ENCODE data around the gene SELENOO. TPM values are rescaled to one million over a fixed set of nuclear protein-coding genes. Genes with fewer than 3 reads are reported as not detected.

The SELENOO gene
- total RNA-seq, 1 donor from 2014 or later: 15.0 TPM

- no peak overlapping the region for H3K4me3 ChIP-seq
- H3K27ac ChIP-seq (replicated peaks): no peak overlapping the region
- peaks cover 64% of the 10 kb centered on the region for H3K4me1 ChIP-seq
- TF ChIP-seq CTCF (IDR thresholded peaks at IDR 0.05; ENCODE audit: borderline replicate concordance): no peak
- H3K9me3 ChIP-seq (replicated peaks): no peaks in the 10 kb centered on the region
- H3K27me3 ChIP-seq (ENCODE audit: low read depth): no peaks in the 10 kb centered on the region
- H3K36me3 ChIP-seq: peaks cover 18% of the 10 kb centered on the region
- DNase-seq: no peak
- intact Hi-C loops (cut with micrococcal nuclease): no loop called here
These were observed 47.6 kb downstream of the SELENOO start for GRCh38 chr22:50248196-50249081.

GRCh38 chr22:50249341-50250248, 48.8 kb downstream of the SELENOO start:
- intact Hi-C loops (cut with micrococcal nuclease): no loop called here
- Histone ChIP-seq H3K27ac (replicated peaks) (no peak overlapping the region), H3K4me3 (peak overlapping the region; percentile 89), H3K27me3 (ENCODE audit: low read depth) (no peaks in the 10 kb centered on the region), H3K9me3 (replicated peaks) (no peaks in the 10 kb centered on the region), H3K4me1 (peaks cover 53% of the 10 kb centered on the region), H3K36me3 (peaks cover 18% of the 10 kb centered on the region)
- no peak for DNase-seq
- no peak for TF ChIP-seq CTCF (IDR thresholded peaks at IDR 0.05; ENCODE audit: borderline replicate concordance)

- Histone ChIP-seq H3K27me3 (ENCODE audit: low read depth) (no peaks in the 10 kb centered on the region), H3K4me1 (peaks cover 48% of the 10 kb centered on the region), H3K4me3 (peak overlapping the region; percentile 89), H3K36me3 (peaks cover 18% of the 10 kb centered on the region), H3K9me3 (replicated peaks) (no peaks in the 10 kb centered on the region), H3K27ac (replicated peaks) (peak overlapping the region; percentile 85)
- intact Hi-C loops (cut with micrococcal nuclease): no loop called here
- DNase-seq: no peak
- no peak for TF ChIP-seq CTCF (IDR thresholded peaks at IDR 0.05; ENCODE audit: borderline replicate concordance)
These were observed 49.4 kb downstream of the SELENOO start for GRCh38 chr22:50250249-50250554.

GRCh38 chr22:50250555-50251476, 50.0 kb downstream of the SELENOO start, which contains the start of gene HDAC10:
Gene HDAC10, minus strand, starts transcription at chr22:50251265. Its CDS starts 233 bp downstream, at chr22:50251032.
- peaks cover 42% of the 10 kb centered on the region for H3K4me1 ChIP-seq
- TF ChIP-seq CTCF (IDR thresholded peaks at IDR 0.05; ENCODE audit: borderline replicate concordance): no peak

More at GRCh38 chr22:50250555-50251476, 50.0 kb downstream of the SELENOO start, which contains the start of gene HDAC10:
- Histone ChIP-seq H3K27ac (replicated peaks) (peak within 1 kb of the TSS; percentile 85), H3K4me3 (peak within 1 kb of the TSS; percentile 89), H3K9me3 (replicated peaks) (no peaks in the 10 kb centered on the region), H3K36me3 (peaks cover 17% of the 10 kb centered on the region), H3K27me3 (ENCODE audit: low read depth) (no peaks in the 10 kb centered on the region)
- intact Hi-C loops (cut with micrococcal nuclease): no loop called here
- DNase-seq: peak; percentile 84
